GM19438 (cell line): ENCODE measurements around the gene ADORA3.
"Not testable (repeated sequence)": the region's sequence is repeated elsewhere in the genome, so short reads cannot be mapped to it uniquely, and the experiment has no call there.

Experiments
- ATAC-seq: cut with Tn5 transposase; IDR thresholded peaks from one replicate; pipeline ENCODE4 v1.9.1; 2021; ENCODE audit warnings: low read depth; ENCODE audit not compliant: unreplicated experiment

Gene ADORA3

DNA sequence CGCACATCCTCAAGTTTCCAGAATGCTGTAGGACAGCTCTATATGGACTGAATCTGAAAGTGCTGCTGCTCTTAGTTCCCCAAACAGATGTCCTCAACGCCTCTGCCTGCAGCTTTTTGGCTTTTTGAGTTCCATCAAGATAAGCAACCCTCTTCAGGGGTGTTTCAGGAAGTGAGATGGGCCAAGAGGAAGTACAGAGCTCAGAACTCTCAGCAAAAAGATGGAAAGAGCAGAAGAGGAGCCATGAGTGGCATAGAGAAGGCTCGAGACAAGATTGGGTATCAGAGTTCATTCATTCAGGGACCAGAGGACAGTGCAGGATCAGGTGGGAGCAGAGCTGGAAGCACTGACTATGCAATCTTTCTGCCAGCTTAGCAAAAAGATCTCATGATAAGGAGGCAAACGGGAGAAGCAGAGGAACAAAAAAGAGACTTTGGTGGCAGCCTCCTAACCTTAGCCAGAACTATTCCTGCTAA, at the start of gene ADORA3, which contains the start of gene TMIGD3:
ADORA3 (minus strand) TSS at position 49 of the 476 bp plus-strand sequence. CDS start 279 bp downstream, outside the sequence.
TMIGD3 (minus strand) TSS at position 49 of the 476 bp plus-strand sequence. CDS start 279 bp downstream, outside the sequence.
- no peak for ATAC-seq

DNA sequence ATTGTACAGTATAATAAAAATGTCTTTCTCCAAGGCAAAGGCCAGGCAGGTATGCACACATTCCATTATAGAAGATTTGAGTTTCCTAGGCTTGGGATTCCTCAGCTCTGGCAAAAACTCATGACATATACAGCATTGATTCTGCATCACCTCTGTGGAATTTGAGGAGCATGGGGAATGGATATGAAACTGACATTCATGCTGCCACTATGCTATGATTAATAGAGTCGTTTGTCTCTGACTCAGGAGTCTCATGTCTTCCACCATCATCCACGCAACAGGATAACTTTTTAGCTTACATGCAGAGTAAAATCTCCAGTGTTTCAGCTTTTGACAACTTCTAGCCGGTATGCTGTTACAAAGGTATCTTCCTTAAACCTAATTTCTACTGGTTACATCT, 49.8 kb upstream of the ADORA3 start:
- ATAC-seq: no peak

DNA sequence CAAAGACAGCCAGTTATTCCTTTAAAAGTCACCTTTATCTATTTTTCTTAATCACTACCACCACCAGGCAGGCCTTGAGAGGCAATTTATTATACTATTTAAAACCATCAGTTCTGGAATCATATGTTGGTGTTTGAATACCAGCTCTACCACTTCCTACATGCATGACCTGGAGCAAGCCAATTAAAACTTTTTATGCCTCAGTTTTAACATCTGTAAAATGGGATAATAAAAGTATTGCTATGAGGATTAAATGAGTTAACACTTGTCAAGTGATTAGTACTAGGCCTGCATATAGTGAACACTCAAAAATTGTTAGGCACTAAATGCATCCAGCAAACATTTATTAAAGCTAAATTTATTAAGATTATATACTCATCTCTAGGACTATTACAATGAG, 49.2 kb upstream of the ADORA3 start:
- no peak for ATAC-seq

DNA sequence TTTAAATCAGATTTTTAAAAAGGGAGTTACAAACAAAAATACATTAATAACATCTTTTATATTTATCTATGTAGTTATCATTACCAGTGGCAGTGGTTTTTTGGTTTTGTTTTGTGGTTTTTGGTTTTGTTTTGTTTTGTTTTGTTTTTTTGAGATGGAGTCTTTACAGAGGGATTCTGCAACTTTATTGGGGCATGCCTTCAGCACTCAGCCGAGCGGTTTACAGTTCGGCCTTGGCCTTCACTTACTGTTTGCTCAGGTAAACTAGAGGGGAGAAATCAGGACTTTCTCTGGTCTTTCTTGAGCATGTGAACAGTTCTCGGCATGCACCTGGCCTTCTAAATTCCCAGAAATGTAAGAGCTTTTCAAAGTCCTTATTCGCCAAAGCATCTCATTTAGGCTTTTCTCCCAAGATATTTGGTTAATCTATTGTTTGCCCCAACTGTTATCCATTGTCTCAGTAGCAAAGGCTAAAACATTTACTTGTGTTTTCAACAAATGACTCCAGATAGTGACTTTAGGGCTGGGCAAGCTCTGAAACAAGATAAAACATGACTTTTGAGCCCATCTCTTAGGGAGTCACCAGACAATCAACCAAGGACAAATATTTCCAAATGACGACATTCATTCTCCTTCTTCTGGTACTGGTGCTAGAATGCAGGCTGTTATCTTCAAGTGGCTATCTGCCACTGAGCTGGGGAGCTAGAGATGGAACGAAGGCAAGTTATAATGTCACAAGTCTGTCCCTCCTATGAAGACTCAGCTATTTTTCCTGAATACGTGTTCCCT, 48.4 kb upstream of the ADORA3 start:
- no peak for ATAC-seq

DNA sequence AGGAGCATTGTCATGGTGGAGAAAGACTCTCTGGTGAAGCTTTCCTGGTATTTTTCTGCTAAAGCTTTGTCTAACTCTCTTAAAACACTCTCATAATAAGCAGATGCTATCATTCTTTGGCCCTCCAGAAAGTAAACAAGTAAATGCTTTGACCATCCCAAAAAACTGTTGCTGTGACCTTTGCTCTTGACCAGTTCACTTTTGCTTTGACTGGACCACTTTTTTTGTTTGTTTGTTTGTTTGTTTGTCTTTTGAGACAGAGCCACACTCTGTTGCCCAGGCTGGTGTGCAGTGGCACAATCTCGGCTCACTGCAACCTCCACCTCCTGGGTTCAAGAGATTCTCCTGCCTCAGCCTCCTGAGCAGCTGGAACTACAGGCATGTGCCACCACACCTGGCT, 44.4 kb upstream of the ADORA3 start:
- not testable (repeated sequence) for ATAC-seq

DNA sequence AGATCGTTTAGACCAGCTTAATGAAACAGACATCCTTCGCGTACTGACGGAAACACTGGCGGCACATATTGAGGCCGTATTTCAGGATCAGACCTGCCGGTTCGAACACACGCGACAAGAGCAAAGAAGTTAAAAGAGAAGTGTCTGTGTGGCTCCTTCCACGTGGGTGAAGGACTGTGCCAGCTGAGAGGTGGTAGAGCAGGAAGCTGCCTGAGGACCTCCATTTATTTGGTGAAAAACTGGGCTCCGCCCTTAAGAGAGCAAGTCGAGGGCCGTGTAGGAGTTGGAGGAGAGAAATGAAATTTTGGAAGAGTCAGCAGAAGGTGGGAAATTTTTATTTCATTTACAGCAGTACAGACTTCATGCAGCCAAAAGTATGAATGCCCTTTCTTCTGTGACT, 38.8 kb upstream of the ADORA3 start:
- ATAC-seq: no peak

DNA sequence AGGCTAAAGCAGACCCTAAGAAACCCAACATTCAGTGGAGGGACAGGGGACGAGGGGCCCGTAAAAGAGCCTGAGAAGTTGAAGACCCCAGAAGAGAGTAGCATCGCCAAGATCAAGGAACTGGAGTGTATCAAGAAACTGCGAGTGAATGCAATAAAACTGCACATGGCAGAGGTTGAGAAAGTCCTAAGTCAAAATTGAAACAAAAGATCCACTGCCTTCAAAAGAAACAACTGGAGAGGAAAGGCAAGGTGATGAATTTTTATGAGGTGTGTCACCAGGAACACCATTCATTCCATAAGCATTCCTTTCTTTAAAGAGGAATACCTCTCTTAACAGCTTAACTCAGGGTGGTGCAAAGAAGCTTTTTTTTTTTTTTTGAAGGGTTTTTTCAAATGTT, 38.3 kb upstream of the ADORA3 start:
- ATAC-seq: no peak

DNA sequence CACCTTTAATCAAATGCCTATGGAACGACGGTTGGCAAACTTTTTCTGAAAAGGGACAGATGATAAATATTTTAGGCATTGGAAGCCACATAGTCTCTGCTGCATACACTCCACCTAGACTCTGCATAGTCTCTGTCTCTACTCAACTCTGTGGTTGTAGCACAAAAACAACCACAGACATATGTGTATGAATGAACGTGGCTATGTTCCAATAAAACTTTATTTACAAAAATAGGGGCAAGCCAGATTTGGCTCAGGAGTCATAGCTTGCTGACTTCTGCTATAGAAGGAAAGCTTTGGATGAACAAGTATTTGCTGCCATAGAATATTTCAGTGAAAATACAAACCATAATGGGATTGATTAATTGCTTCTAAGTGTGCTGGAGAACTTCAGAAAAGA, 37.5 kb upstream of the ADORA3 start:
- ATAC-seq: no peak

DNA sequence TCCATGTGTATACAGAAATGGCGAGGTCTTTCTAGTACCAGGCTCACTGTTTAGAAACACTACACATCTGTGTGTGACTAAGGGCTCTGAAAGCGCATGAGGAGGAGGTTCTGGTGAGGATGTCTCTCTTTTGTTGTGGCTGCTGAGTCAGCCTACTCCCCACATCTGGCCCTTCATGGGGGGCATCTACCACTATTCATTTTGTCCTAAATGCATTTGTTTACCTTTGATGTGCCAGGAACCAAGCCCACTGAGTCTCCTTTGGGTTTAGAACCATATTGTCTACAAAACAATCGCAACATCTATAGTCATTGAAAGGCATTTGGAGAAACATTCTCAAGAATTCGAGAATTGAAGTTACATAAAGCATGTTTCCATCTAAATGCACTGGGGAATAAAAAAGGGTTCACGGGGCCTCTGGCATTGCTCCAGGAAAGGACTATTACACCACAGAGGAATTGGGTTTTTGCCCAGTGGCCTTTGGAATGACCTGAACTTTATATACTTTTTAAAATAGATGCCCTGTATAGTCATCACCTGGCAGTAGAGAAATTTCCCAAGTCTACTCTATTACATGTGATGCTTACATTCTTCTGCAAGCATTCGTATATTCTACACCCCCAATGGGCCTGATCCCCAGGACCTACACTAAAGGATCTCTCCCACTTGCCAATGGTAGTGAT, 35.1 kb upstream of the ADORA3 start:
- no peak for ATAC-seq

DNA sequence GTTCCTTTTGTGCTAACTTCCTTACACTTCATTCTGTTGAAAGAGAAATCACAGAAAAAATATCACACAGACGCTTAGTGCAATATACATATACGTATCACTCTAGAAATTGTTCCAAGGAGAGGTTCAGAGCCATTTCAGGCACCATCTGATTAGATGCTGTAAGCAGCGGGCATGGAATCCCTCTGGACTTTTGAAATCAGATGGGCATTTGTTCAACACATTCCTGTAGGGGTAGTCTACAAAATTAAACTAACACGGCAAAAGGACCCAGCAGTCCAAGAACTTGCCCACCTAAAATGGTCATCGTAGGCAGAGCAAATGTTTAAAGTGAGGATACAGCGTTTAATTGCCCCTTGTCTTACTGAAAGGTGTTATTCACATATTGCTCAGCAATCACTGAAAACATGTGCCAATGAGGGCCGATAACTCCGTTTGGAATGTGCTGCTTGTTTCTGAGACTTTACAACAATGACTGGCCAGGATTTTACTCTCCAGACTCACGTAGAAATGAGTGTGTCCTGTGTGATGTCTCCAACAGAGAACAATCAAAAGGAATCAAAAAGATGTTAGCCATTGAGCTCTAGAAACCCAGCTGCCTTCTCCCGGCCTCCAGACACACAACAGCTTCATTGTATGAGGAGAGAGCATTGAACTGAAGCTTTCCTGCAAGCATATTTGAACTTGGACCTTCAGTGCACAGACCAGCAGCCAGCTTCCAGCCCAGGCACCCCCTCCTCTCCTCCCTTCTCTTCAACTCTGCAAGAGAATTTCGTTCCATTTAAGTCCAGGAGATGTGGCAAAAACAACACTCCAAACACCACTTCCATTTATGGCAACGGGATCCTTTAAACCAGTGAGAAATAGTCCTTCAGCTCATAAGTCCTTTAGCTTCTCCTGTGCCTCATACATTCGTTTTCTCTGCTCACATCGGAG, 32.1 kb upstream of the ADORA3 start:
- ATAC-seq: no peak

DNA sequence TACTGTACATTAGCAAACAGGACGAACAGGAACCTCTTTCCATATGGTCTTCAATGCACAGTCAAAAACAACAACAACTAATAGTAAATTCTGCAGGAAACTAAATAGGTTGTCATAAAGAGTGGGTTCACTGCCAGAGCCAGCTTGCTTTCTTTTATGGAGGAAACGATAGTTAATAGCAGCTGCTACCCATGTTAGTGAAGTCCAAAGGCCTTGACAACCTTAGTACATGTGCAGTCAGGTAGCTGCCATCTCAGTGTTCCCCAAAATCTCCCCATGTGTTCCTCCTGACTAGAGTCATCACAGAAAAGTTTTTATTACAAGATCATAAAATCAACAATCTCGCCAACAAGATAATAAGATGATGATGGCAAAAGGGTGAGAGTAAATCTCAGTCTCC, 16.6 kb upstream of the ADORA3 start:
- no peak for ATAC-seq

DNA sequence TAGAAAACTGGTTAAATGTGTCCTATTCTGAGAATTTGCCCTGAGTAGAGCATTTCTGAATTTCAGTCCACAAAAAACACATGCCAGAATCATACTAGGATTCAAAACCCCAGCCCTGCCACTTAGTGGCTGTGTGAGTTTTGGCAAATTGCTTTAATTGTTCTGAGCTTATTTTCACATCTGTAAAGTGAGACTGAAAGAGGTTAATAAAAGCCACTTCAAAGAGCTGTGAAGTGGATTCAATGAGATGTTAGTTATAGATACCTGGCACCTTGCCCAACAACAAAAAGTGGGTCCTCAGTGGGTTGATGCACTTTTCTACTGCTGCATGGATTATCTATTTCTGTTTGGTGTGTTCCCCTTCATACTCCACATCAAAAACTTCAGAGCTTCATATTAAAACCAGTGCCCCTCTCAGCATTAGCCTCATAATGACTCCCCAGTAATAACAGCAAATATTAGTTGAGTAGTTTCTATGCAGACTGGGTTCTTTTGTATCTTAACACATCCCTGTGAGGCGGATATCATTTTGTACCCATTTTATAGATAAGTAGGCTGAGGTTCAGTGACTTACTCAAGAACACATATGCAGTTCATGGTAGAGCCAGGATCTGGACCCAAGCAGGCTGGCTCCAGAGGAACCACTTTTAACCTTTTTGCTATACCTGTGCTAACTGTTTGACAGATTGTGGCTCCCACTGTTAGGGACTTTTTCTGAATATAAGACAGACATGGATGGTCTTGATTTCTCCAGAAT, 14.2 kb upstream of the ADORA3 start:
- ATAC-seq: no peak

DNA sequence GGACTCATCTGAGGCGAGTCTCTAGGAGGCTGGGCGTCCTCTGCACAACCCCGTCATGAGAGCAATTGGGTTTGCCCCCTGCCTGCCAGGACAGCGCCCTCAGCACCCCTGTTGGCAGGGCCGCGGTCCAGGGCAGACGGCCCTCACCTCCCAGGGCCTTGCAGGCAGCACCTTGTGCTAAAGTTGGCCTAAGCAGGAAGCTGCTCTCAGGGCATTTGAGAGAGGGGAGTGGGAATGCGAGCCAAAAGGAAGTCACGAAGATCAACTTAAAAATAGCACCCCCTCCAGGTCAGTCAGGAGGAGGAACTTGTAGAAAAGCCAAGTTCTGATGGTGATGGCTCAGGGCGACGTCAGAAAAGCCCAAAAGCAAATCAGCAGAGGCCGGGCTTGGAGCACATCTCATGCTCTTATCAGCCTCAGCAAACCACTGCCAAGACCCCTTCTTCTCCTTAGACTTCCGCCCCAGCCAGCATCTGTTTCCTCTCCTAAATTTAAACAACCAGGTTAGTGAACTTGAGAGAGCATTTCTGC, 12.6 kb upstream of the ADORA3 start:
- no peak for ATAC-seq

DNA sequence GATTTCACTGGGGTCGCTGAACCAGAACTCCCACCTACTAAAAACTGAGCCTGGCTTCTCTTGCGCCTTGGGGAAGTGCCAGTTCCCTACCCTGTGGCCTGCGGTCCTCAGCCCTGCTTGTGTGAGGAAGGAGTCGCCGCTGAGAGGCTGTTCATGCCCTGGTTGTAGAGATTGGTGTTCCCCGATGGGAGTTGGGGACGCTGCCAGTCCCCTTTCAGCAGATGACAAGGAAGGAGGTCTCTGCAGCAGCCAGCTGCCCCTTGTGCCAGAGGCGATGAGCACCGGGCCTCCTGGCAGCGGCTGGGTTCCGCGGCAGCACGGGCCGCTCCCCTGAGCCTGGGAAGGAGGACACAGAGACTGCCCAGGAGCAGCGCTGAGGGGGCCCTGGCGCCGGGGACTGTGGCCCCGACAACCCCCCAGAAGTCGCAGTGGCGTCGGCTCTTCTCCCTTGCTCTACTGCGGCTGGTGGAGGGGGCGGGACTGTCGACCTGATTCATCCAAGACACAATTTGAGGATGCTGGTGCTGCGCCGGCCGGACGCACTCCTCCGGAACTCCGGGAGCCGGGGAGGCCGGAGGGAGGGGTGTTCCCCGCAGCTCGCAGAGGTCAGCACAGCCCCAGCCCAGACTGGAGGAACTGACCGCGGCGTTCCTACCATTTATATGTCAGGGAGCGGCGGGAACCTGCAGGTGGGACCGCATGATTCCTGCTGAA, 12.0 kb upstream of the ADORA3 start:
- no peak for ATAC-seq

DNA sequence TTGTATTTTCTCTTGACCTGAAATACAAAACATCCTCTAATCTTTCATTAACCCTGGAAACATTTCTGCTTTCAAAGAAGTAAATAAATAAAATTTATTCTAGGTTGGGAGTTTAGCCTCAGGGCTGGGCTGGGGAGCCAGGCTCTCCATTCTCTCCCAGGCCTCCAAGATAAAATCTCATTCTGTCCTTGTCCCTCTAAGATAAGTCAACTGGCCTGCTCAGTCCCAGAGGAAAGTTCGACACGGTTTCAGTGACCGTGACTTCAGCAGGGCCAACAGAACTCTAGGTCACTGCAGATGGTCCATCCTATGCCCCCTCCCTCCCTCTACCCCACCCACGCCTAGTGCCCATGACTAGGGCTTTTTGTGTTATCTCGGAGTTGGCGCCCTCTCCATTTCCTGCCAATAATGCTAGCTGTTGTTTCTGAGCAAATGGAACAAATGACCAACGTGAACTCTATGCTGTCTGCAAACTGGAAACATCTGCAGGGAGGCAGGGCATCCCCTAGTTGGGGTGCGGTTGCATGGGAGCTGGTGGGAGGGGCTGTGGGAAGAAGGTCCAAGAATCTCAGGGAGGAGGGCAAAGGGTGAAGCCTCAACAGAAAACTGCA, 10.1 kb upstream of the ADORA3 start:
- ATAC-seq: no peak

DNA sequence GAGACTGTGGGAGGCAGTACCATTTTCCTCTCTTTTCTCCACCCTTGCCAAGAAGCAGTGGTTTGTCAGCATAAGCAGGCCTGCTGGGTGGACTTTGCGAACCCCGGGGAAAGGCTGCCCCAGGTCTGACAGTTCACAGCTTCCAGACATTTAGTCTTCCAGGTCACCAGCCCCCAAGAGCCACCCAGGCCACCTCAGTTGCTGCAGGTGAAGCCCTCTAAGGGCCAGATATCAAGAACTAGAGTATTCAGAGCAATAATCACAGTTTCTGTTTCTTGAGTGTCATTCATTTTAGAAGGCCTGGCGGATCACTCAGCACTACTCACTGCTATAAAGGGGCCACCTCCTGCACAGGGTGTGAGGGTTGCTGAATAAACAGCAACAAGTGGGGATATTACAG, 9.5 kb upstream of the ADORA3 start:
- no peak for ATAC-seq

DNA sequence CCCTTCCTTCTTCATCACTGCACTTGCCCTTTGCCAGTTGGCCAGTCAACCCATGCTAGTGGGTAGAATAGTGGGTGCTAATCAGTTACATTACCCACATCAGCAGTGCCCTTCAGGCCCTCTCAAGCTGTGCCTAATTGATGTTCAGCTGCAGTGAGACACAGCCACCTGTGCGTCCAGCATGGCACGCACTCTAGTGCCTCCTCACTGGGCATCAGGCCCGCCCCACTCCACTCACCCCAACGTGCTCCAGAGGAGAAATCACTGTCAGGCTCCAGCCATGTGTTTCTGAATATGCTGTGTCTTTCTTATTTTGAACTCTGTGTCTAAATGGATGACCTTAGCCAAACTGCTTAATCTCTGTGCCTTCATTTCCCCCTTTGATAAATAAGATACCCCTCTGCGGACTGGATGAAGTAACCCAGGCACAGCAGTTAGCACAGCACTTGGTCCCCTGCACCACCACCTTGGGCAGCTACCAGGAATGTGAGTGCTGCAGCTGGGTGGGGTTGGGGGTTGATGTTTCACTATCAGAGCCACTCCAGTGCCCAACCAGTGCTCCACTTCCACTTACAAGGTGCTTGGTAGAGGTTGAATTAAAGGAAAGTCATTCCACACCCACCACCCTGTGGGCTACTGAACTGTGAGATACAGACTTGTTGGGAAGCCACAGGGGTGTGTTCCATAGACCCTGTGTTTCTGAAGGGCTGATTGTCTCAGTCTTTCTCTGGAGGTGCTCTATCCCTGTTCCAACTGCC, 8.9 kb upstream of the ADORA3 start:
- ATAC-seq: no peak

DNA sequence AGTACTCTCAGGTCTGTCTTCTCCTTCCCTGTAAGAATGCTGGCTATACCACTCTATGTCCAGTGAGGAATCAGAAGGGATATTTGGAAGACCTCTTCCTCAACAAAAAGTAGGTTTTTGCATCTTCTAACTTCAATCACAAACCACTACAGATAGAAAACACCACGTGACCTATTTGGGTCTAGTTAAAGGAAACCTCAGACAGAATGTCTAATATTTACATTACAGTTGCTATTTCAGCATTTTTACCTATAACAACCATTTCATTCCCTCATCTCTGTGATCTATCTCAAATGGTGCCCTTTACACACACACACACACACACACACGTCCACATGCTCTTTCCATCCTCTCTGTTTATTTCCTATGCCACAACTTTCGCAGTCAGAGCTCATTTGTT, 7.9 kb upstream of the ADORA3 start:
- ATAC-seq: no peak
